NCI-H2227 (cell line): ENCODE data around the gene EPHB3.

Source experiments
- DNase-seq: peaks from one replicate; lab custom pipeline; 2025; ENCODE audit not compliant: unreplicated experiment; lab: John Stamatoyannopoulos, UW

Gene EPHB3

GRCh38 chr3:184579513-184579912, 17.9 kb downstream of the EPHB3 start:
- no peak for DNase-seq

- DNase-seq: no peak
These were observed 18.8 kb downstream of the EPHB3 start for GRCh38 chr3:184580376-184580775.

- no peak for DNase-seq
These were observed 19.8 kb downstream of the EPHB3 start for GRCh38 chr3:184581331-184581855.

- peak; percentile 57 for DNase-seq
These were observed 21.3 kb downstream of the EPHB3 start for GRCh38 chr3:184582646-184583577.

- peak; percentile 74 for DNase-seq
These were observed 22.2 kb downstream of the EPHB3 start for GRCh38 chr3:184583578-184584451.

- peak; percentile 74 for DNase-seq
These were observed 22.9 kb downstream of the EPHB3 start for GRCh38 chr3:184584464-184584891.

- DNase-seq: no peak
These were observed 24.0 kb downstream of the EPHB3 start for GRCh38 chr3:184585545-184585944.

GRCh38 chr3:184586851-184587250, 25.3 kb downstream of the EPHB3 start:
- no peak for DNase-seq

GRCh38 chr3:184588776-184589175, 27.2 kb downstream of the EPHB3 start:
- no peak for DNase-seq

GRCh38 chr3:184590795-184591194, 29.2 kb downstream of the EPHB3 start:
- peak; percentile 53 for DNase-seq

- no peak for DNase-seq
These were observed 30.2 kb downstream of the EPHB3 start for GRCh38 chr3:184591789-184592188.

- no peak for DNase-seq
These were observed 31.0 kb downstream of the EPHB3 start for GRCh38 chr3:184592371-184593219.

- DNase-seq: no peak
These were observed 31.8 kb downstream of the EPHB3 start for GRCh38 chr3:184593220-184593927.

- no peak for DNase-seq
These were observed 32.3 kb downstream of the EPHB3 start for GRCh38 chr3:184593928-184594303.

- no peak for DNase-seq
These were observed 32.9 kb downstream of the EPHB3 start for GRCh38 chr3:184594371-184595001.

- DNase-seq: no peak
These were observed 34.1 kb downstream of the EPHB3 start for GRCh38 chr3:184595726-184596125.

- no peak for DNase-seq
These were observed 34.6 kb downstream of the EPHB3 start for GRCh38 chr3:184596233-184596632.

GRCh38 chr3:184596886-184597575, 35.4 kb downstream of the EPHB3 start:
- no peak for DNase-seq
